H54 (cell line): Measurements from ENCODE around the gene ITGBL1.
"Not testable (repeated sequence)": the region's sequence is repeated elsewhere in the genome, so short reads cannot be mapped to it uniquely, and the experiment has no call there.

ENCODE experiments used
- DNase-seq: peaks from one replicate; pipeline ENCODE4 v3.0.0; 2011; ENCODE audit warnings: low spot score, mixed read lengths; ENCODE audit not compliant: insufficient read length
- FAIRE-seq: peaks from 3 replicates; lab custom pipeline; 2011; peaks lifted over from hg19 to GRCh38; lab: Jason Lieb, UNC
- POLR2A ChIP-seq: IDR thresholded peaks from 2 replicates; pipeline ENCODE4 v1.6.1; 2011; ENCODE audit warnings: low read depth, mild to moderate bottlenecking, low read length

ITGBL1 gene

DNA sequence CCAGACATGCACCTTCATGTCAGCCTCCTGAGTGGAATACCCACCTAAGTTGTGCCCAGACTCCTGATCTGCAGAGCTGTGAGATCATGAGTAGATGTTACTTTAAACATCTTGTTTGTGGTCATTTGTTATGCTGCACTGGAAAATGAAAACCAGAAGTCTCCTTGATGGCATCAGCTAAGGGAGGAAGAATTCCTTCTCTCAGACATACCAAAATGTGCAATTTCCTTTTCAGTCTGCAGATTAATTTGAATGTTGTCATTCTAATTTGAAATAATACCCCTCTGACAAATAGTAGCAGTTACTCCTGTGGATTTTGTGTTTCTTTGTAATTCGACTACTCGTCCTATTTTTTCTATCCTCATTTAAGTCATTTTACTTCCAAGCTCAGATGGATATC is 59.3 kb downstream of the ITGBL1 start:
- peak; percentile 96 for FAIRE-seq

DNA sequence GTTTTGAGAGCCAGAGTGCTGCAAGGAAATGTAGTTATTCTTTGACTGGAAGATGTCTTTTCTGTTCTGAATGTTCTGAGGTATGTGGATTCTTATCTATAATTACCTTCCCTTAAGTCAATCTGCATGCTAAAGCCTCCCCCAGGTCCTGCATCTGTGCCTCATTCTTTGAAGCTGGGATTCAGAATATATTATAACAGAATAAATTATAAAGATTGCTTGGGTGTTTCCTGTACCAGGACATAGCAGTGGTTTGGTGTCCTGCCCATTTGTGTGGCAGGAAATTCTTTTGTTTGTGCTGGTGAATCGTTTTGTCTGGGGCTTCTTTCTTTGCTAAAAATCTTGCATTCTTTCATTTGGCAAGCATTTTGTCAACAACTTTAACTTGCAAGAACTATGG is 60.2 kb downstream of the ITGBL1 start:
- DNase-seq (no peak), FAIRE-seq (no peak)
- no peak for TF ChIP-seq POLR2A

More for the DNA sequence above, 59.3 kb downstream of the ITGBL1 start:
- no peak for DNase-seq
- no peak for TF ChIP-seq POLR2A

DNA sequence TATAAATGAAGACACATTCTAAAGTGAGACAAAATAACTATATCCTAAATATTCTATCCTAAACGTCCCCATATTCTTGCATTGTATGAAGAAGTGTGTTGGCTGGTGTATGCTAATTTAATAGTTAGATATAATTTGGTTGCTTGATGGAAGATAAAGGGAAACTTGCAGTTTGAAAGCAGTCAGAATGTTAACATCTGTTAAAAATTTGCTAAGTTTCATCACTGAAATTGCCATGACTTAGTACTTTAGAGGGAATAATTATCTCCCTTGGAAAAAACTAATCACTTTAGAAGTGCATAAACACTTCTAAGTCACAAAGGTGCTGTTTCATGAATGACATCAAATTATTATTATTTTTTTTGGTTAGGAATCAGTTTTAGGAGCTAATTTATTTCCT is 61.6 kb downstream of the ITGBL1 start:
- TF ChIP-seq POLR2A = no peak
- FAIRE-seq (peak; percentile 82), DNase-seq (no peak)

DNA sequence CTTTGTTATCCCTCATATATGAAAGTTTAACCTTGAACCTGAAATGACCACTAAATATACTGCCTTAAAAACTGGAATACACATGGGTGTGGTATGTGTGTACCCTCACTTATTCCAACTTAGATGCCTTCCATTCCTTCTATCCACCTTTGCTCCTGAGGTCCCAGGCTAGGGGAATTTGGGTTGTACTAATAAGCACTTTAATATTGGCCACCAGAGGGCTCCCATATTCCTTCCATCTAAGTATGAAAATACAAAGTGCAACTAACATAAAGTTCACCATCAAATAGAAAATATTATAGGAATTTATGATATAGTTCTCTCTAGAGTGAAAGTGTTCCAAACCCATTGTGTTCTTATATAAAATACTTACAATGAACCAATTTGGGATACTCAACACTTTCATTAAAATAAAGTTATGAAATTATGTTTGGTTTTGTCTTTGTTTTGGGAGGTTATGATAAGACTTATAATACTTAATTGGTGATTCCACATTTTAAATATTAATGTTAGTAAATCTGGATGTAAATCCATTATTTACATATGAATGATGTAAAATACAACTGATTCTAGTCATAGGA is 62.3 kb downstream of the ITGBL1 start:
- peak; percentile 99 for FAIRE-seq
- TF ChIP-seq POLR2A = no peak
- no peak for DNase-seq

DNA sequence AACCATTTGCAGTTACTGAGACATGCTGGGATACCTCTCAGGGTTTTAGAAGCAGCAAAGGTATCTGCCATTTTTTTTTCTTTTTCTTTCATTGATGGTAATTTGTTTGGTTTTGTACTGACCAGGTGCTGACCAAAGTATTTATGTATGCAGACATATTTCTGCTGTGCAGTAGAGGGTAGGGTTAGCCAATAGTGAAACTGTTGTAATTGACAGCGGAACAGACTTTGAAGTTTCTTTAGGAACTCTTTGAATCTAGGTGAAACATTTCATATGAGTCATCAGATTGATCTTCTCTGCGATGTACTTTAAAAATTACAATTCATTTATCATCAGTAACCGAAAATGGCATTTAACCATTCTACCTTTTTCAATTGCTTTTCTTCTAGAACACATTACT is 63.0 kb downstream of the ITGBL1 start:
- peak; percentile 98 for FAIRE-seq

DNA sequence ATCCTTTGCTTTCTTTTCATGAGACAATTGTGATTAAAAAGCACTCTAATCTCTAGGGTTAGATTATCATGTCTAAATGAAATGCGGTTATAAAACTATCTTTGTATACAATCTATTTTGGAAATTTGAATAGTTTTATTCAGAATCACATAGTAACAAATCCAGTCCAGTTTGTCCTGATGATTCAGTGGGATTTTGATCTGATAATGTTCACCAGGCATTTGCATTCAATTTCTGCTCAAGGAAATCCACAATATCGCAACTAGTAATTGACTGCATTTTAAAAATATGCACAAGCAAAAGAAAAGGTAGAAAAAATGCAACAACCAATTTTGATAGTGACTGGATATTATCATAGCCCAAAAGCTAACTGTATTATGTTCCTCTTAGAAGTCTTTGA is 63.8 kb downstream of the ITGBL1 start:
- FAIRE-seq (no peak), DNase-seq (no peak)
- no peak for TF ChIP-seq POLR2A

More for the DNA sequence above, 63.0 kb downstream of the ITGBL1 start:
- no peak for DNase-seq
- TF ChIP-seq POLR2A = no peak

DNA sequence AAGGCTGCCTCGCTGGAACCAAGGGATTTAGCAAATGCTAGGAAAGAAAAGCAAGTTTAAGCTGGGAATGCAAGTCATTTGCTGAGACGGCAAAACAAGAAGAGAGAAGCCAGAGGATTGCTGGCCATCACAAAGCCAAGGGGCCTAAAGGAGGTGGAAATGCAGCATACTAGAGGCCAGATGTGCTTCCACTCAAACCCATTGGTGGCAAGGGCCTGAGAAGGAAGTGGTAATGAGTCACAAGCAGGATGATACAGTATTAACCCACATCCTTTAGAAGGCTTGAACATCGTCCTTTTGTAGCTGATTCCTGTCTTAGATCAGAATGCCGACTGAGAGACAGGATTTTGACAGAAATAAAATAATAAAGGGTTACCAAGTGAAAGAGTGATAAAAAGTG is 68.2 kb downstream of the ITGBL1 start:
- TF ChIP-seq POLR2A = no peak
- DNase-seq (peak; percentile 55), FAIRE-seq (peak; percentile 100)

DNA sequence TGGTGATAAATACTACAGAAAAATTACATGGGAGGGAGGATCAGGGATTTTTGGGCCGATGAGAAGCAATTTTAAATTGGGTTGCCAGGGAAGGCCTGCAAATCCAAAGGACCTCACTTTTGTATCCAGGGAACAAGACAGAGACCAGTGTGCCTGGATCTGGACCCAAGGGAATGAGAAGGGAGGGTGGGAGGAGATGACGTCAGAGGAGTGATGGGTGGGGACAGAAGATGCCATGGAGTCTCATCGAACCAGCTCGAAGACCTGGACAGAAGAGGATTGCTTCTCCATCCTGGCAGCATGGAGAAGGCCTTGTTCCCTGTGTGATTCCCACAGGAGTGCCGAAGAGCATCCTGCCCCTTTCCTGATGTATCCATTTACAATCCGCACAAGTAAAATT is 68.9 kb downstream of the ITGBL1 start:
- DNase-seq (no peak), FAIRE-seq (no peak)
- TF ChIP-seq POLR2A = no peak

DNA sequence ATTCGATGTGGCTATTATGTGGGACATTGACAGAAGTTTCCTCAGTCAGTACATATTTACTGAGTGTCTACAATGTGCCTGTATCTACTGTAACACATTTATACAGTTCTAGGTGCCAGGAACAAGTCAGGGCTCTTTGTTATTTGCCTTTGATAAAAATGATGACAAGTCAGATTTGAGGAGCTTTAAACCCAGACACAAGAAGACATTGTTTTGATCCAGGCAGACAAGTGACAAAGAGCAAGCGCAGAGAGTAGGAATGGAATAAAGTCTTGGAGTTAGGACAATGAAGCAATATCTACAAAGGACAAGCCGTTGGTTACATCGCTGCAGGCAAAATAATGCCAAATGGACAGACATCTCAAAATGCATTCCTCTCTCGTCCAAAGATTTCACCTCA is 70.1 kb downstream of the ITGBL1 start:
- DNase-seq = no peak
- no peak for FAIRE-seq
- TF ChIP-seq POLR2A = no peak

DNA sequence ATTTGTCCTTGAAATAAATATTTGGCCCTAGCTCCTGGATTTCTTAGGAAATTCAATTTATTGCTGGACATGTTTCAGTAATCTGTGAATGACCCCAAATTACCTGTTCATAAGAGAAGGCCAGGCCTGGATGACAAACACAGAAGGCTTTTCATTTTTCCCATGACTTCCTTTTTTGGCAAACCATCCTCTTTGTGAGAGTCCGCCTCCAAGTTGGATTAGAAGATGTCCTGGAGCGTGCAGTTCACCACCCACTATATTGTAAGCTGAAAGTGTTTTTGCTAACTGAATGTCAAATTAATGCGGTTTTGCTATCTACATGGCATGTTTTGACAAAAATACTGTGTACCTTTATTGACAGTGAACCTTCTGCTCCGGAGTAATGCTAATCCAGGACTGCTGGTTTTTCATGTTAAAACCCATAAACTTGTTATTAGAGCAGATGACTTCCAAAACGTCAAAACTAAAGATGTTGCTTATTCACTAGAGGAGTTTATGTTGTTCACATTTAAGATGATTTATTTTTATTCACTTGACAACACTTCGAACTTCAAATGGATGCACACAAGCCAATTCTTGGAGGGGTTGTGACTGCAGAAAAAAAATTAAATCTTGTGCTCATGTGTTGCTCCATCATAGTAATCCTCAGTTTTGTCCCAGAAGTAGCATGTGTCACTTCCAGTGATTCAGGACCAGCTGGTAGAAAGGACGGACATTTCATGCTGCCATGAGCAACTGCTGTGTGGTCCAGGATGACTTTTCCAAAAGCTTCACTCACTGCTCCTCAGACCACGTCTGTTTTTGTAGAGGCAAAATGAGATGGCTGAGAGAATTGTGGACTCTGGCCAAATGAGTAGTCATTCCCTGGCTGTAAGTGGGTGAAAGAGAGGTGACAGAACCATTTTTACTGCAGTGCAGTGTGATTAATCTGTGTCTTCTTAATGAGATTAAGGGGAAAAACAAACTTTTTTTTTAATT is 71.0 kb downstream of the ITGBL1 start:
- FAIRE-seq (peak; percentile 100), DNase-seq (peak; percentile 29)
- no peak for TF ChIP-seq POLR2A

DNA sequence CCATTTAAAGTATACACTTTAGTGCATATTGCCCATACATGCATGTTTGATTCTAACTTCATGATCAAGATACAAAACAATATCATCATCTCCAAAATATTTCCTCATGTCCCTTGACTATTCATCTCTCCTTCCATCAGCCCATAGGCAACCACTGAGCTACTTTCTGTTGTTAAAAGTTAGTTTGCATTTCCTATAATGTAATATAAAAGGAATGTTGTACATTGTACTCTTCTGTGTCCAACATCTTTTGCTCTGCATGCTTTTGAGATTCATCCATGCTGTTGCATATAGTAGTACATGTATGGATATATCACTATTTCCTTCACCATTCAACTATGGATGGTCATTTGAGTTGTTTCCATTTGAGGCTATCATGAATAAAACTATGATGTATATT is 74.7 kb downstream of the ITGBL1 start:
- no peak for DNase-seq
- FAIRE-seq = peak; percentile 99
- TF ChIP-seq POLR2A = no peak

DNA sequence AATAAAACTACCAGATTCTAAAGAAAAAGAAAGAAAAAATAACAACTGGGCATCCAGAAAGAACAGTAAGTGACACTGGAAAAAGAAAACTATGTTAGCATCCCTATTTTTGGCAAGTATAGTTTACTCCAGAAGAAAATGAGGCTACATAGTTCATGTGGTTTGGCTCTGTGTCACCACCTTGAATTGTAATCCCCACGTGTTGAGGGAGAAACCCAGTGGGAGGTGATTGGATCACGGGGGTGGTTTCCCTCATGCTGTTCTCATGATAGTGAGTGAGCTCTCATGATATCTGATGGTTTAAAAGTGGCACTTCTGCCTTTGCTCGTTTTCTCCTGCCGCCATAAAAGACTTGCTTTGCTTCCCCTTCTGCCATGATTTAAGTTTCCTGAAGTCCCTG is 76.9 kb downstream of the ITGBL1 start:
- peak; percentile 100 for FAIRE-seq
- no peak for DNase-seq
- no peak for TF ChIP-seq POLR2A

DNA sequence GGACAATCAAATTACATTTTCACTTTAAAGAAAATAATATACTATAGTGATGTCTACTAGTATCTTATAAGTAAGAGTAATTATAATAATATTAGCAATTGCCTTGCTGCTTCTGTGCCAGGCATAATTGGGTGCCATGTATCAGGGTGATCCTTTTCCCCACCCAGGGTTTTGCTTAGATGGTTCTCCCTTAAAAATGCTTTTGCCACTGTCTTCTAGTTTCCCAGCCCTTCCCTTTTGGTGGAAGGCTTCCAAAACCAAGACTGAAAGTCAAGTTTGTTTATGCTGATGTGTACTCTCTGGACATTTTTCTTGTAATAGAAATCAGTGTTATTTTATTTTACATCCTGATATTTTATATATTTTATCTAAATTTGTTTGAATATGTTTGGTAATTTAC is 77.8 kb downstream of the ITGBL1 start:
- FAIRE-seq (peak; percentile 94), DNase-seq (no peak)
- no peak for TF ChIP-seq POLR2A

DNA sequence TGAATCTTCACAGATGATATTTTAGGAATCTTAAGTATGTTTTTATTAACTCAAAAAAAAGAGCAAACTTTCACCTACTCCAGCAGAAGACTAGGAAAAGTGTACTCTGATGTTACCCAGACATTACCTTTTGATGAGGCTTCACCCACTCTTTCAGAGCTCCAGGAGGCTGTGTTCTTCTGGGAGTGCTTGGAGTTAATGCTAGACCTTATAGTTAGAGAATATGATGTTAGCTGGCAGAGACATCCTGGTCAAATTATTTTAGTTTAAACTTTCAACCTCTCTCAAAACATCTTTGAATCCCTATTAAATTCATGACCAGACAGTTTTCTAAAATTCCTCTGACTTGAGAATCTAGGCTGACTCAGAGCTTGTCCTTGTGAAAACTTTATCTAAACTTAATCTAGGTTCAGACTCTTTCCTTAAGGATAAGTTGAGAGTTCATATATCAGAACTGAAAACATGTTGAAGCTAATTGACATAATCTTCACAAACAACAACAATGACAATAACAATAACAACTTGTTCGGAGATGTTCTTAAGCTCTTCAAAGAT is 82.8 kb downstream of the ITGBL1 start:
- DNase-seq (no peak), FAIRE-seq (peak; percentile 98)
- no peak for TF ChIP-seq POLR2A

DNA sequence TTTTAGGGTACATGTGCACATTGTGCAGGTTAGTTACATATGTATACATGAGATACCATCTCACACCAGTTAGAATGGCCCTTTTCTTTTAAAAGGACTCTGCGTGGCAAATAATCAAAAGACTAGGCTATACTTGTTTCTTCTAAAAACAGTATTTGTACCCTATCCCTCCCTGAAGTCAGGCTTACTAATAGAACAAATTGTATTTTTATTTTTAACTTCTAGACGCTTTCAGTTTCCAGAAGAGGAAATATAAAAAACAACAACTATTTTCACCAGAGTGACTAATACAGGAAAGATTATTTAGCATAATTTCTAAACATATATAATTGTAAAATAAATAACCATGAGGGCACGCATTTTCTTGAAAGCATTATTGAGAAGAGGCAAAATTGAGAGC is 83.6 kb downstream of the ITGBL1 start:
- FAIRE-seq = peak; percentile 15
- no peak for TF ChIP-seq POLR2A

DNA sequence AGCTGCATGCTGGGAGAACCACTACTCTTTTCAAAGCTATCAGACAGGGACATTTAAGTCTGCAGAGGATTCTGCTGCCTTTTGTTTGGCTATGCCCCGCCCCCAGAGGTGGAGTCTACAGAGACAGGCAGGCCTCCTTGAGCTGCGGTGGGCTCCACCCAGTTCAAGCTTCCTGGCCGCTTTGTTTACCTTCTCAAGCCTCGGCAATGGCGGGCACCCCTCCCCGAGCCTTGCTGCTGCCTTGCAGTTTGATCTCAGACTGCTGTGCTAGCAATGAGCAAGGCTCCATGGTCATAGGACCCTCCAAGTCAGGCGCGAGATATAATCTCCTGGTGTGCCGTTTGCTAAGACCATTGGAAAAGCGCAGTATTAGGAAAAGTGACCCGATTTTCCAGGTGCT is 92.1 kb downstream of the ITGBL1 start:
- DNase-seq, FAIRE-seq: not testable (repeated sequence)

More for the DNA sequence above, 83.6 kb downstream of the ITGBL1 start:
- no peak for DNase-seq
